ENCODE measurements around the gene CCDC88C. TPM values are rescaled to one million over a fixed set of nuclear protein-coding genes. Genes with fewer than 3 reads are reported as not detected.

Gene CCDC88C
- total RNA-seq, 2 donors from 2014 or later: 4.0 to 4.4 TPM

DNA sequence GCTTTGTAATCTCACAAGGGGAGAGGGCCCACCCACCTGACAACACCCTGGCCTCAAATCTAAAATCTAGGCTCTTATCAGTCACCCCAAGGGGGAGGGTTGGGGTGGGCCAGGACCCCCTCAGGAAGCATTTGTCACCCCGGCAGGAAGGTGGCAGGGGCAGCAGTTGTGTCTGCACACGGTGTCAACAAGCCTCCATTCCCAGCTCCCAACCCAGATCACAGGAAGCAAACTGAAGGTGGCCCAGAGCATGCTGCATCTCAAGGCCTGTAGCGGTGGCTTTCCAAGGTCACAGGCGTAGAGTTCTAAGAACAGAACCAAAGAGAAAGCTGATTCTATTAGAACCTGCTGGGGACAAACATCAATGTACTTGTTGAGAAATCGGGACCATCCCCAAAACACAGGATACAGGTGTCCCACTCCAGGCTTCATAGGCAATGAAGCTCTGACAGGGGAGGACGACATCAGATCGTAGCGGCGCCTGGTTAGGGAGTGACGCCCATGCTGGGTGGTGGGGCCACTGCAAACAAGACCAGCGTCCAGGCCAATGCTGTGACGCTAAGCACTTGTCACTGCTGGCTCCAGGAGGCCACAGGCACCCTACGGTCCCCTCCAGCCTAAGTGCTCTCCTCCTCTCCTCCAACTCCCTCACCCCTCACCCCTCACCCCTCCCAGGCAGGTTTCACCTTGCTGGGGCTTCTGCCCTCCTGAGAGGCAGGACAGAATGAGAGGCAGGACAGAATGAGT, 52.9 kb downstream of the CCDC88C start:
- no peaks in the 10 kb centered on the region for H3K27me3 ChIP-seq
- H3K4me1 ChIP-seq: peaks cover 0 to 3% of the 10 kb centered on the region in 2 donors
- TF ChIP-seq, protein P1, sequence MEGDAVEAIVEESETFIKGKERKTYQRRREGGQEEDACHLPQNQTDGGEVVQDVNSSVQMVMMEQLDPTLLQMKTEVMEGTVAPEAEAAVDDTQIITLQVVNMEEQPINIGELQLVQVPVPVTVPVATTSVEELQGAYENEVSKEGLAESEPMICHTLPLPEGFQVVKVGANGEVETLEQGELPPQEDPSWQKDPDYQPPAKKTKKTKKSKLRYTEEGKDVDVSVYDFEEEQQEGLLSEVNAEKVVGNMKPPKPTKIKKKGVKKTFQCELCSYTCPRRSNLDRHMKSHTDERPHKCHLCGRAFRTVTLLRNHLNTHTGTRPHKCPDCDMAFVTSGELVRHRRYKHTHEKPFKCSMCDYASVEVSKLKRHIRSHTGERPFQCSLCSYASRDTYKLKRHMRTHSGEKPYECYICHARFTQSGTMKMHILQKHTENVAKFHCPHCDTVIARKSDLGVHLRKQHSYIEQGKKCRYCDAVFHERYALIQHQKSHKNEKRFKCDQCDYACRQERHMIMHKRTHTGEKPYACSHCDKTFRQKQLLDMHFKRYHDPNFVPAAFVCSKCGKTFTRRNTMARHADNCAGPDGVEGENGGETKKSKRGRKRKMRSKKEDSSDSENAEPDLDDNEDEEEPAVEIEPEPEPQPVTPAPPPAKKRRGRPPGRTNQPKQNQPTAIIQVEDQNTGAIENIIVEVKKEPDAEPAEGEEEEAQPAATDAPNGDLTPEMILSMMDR (IDR thresholded peaks at IDR 0.05): no peak

GRCh38 chr14:91363776-91364523, 53.7 kb downstream of the CCDC88C start:
- Histone ChIP-seq H3K9me3 (no peaks in the 10 kb centered on the region), H3K36me3 (no peaks in the 10 kb centered on the region), H3K4me1 (no peaks in the 10 kb centered on the region), H3K4me3 (no peak overlapping the region), H3K27me3 (no peaks in the 10 kb centered on the region), H3K27ac (no peak overlapping the region)
- no peak for DNase-seq (ENCODE audit: low spot score)
- TF ChIP-seq, protein P1 (IDR thresholded peaks at IDR 0.05): no peak

More for the DNA sequence above, 52.9 kb downstream of the CCDC88C start:
- Histone ChIP-seq H3K9me3 (no peaks in the 10 kb centered on the region), H3K36me3 (no peaks in the 10 kb centered on the region), H3K27ac (no peak overlapping the region), H3K4me3 (no peak overlapping the region)
- no peak for DNase-seq (ENCODE audit: low spot score)

DNA sequence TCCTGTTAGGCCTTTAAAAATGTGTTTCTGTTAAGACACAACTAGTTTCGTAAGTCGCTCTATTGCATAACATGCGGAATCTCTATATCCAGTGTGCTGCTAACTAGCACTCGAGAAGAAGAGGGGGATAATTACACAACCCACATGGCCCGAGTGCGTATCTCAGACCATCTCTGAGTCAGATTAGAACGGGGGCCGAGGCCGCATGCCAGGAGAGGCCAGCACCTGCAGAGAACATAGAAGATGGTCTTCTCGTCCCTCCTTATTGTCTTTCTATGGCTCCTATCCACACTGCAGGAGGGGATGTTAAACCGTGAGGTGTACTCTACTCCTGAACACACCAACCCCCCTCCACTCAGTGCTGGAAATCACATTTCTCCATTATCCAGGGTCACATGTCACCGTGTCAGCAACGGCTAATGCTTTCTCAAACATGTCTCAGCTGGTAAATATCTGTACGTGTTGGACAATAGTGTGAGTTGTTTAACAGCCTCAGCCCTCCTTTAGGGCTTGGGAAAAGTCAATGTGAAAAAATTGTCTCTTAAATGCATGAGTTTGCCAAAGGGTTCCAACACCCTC, 56.3 kb downstream of the CCDC88C start:
- Histone ChIP-seq H3K27ac (no peak overlapping the region), H3K4me1 (no peaks in the 10 kb centered on the region), H3K4me3 (no peak overlapping the region), H3K36me3 (no peaks in the 10 kb centered on the region), H3K9me3 (no peaks in the 10 kb centered on the region), H3K27me3 (no peaks in the 10 kb centered on the region)
- no peak for DNase-seq (ENCODE audit: low spot score)
- TF ChIP-seq, protein P1 (IDR thresholded peaks at IDR 0.05): no peak

DNA sequence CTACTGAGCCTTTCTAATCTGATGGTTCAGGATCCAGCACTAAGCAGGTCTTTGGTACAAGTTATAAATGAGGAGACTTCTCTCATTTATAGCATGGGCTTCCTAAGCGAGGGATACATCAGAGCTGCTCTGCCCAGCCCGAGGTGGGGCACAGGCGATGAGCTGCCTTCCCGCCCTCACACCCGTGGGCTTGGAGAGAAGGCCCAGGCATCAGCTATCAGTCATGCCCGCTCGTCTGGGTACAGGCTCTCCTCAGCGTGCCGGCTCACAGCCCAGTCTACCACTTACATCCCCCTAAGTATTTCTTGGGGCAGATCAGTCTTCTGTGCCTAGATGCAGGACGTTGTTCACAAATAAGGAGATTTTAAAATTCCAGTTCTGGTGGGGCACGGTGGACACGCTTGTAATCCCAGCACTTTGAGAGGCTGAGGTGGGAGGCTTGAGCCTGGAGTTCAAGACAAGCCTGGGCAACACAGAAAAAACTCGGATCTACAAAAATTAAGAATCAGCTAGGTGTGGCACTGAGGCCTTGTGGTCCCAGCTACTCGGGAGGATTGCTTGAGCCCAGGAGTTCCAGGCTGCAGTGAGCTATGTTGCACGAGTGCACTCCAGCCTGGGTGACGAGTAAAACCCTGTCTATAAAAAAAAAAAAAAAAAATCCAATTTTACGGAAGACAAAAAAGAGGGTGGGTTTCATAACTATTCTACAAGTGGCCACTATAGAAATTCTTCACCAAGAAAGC, 57.0 kb downstream of the CCDC88C start:
- no peak overlapping the region for H3K4me3 ChIP-seq
- H3K27ac ChIP-seq: no peak overlapping the region
- H3K9me3 ChIP-seq: no peaks in the 10 kb centered on the region
- no peaks in the 10 kb centered on the region for H3K36me3 ChIP-seq
- TF ChIP-seq, protein P1 (IDR thresholded peaks at IDR 0.05): no peak
- no peaks in the 10 kb centered on the region for H3K4me1 ChIP-seq
- DNase-seq (ENCODE audit: low spot score): no peak
- H3K27me3 ChIP-seq: no peaks in the 10 kb centered on the region

GRCh38 chr14:91358654-91359220, 58.9 kb downstream of the CCDC88C start:
- DNase-seq (ENCODE audit: low spot score): no peak
- Histone ChIP-seq H3K27me3 (no peaks in the 10 kb centered on the region), H3K9me3 (no peaks in the 10 kb centered on the region), H3K4me1 (no peaks in the 10 kb centered on the region), H3K4me3 (no peak overlapping the region), H3K36me3 (no peaks in the 10 kb centered on the region), H3K27ac (no peak overlapping the region)
- TF ChIP-seq, protein P1 (IDR thresholded peaks at IDR 0.05): no peak

Measured in right atrium auricular region (tissue), 2 donors.